ENCODE data around the gene GRB10.

GRB10 gene

DNA sequence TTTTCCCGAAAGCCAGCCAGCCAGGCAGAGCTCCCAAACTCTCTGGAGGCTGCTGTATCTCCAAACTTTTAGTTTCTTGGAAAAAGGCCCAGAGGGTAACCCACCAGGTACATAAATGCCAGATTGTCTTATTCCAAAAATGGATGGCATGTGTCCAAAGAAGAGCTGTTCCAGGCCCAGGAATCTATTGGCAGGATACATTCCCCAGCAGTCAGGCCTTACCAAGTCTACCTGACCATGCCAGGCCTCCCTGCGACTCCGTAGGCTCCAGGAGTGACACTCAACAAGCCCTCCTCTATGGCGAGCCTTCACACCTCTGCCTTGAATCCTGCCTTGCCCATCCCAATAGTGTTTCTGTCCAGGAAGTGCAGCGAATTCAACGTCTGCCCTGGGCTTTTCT lies 95.6 kb downstream of the GRB10 start:
- no peak for DNase-seq

GRCh38 chr7:50685135-50686065 lies 97.3 kb downstream of the GRB10 start:
- DNase-seq, result no peak

DNA sequence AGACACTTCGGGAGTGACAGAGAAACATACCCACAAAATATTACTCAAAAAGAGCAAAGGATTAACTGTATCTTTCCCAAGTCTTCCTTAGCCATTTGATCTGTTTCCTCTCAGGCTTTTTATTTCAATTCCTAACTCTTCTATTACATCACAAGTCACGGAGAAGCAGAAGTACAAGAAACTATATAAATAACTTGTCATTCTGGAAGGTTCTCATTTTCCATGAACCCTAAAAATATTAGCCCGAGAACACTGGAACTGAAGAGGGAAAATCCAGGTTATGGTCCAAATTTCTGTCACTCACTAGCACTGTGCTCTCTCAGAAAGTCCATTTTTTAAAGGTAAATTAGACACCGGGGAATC lies 98.0 kb downstream of the GRB10 start:
- no peak for DNase-seq

- no peak for DNase-seq
Measured at GRCh38 chr7:50684011-50684712, 98.5 kb downstream of the GRB10 start.

- no peak for DNase-seq
Measured at GRCh38 chr7:50682573-50682972, 100.1 kb downstream of the GRB10 start.

- no peak for DNase-seq
Measured at GRCh38 chr7:50682079-50682478, 100.6 kb downstream of the GRB10 start.

GRCh38 chr7:50681432-50682045 lies 101.2 kb downstream of the GRB10 start:
- no peak for DNase-seq

DNA sequence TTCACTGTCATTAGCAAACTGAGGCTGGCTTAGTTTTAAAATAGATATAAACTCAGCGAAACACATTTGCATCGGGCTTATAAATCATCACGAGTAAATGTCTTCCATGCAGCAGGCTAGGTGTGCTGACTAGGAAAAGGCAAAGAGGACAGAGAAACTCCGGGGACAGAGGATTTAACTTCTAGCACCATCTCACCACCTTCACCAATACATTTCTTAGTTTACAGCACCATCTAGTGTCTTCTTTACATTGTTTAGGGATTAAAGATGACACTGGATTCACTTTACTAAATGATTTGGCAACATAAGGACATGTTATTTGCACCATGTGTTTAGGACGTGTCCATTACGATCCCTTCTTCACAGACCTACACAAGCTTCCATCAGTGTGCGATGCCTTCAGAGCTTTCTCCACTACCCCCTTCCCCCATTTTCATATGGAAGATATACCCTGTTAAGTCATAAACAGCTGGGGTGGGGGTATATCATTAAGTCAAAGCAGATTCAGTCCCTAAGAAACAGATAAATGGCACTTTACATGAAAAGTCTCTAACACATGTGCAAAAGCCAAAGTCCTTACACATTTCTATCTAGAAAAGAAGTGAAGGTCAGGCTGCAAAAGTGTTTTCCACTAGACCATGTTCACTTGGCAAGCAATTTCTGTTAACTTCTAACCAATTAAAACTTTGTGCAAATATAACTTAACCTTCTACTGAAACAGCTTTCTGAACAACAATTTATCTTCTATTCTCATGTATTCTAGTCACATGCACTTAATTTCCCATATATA lies 103.3 kb downstream of the GRB10 start:
- no peak for DNase-seq

- no peak for DNase-seq
Measured at GRCh38 chr7:50678586-50678985, 104.1 kb downstream of the GRB10 start.

- no peak for DNase-seq
Measured at GRCh38 chr7:50677638-50677996, 105.1 kb downstream of the GRB10 start.

- no peak for DNase-seq
Measured at GRCh38 chr7:50676740-50677637, 105.7 kb downstream of the GRB10 start.

GRCh38 chr7:50676079-50676478 lies 106.6 kb downstream of the GRB10 start:
- no peak for DNase-seq

DNA sequence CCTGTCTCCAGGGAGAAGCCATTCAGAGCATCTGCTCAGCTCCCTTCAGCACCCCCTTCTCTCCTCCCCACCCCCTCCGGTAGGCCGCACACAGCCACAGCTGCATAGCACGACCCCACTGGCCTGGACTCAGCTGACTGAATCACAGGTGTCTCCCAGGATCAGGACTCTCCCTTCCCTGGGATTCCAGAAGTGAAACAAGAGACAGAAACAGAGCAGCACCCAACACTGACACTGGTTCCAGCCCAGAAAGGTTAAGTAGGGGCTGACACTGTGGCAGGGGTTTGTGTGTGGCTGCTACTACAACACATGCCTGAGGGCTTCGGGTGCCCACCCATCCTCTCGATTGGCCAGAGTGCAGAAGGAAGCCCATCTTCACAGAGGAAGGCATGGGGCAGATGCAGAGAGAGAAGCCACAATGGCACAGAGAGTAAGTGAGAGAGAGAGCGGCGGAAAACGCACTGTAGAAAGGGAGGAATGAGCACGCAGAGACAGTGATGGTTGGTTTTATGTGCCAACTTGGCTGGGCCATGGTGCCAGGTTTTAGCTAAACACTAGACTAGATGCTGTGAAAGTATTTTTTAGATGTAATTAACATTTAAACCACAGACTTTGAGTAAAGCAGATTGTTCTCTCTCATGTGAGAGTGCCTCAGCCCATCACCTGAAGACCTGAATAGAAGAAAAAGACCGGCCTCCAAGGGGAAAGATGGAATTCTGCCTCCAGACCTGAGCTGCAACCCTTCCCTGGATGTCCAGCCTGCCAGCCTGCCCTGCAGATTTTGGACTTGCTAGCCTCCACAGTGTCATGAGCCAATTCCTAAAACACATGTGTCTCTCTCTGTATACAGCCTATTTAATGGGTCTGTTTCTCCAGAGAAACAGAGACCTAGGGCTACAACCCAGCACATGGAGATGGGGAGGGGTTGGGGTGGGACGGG lies 107.5 kb downstream of the GRB10 start:
- no peak for DNase-seq

DNA sequence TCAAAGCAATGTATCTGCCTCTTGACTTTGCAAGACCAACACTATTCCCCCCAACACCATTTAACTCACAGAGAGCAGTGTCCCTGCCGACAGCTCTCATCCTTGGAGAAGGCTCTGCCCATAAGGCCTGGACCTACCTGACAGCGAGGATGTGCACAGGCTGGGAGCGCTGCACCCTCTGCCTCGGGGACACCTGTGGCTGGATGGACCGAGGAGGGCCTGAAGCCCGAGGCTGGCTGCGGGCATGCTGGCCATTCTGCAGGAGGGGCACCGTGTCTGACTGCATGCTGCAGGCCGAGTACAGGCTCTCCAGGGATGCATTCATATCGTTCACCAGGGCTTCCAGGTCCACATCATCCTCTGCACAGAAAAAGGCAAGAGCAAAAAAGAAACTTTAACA lies 108.4 kb downstream of the GRB10 start:
- DNase-seq, result no peak

- no peak for DNase-seq
Measured at GRCh38 chr7:50673096-50673495, 109.6 kb downstream of the GRB10 start.

- no peak for DNase-seq
Measured at GRCh38 chr7:50672045-50672444, 110.7 kb downstream of the GRB10 start.

- DNase-seq, result no peak
Measured at GRCh38 chr7:50671386-50671785, 111.3 kb downstream of the GRB10 start.

- no peak for DNase-seq
Measured at GRCh38 chr7:50669890-50670289, 112.8 kb downstream of the GRB10 start.

GRCh38 chr7:50667789-50668226 lies 114.9 kb downstream of the GRB10 start:
- no peak for DNase-seq

DNA sequence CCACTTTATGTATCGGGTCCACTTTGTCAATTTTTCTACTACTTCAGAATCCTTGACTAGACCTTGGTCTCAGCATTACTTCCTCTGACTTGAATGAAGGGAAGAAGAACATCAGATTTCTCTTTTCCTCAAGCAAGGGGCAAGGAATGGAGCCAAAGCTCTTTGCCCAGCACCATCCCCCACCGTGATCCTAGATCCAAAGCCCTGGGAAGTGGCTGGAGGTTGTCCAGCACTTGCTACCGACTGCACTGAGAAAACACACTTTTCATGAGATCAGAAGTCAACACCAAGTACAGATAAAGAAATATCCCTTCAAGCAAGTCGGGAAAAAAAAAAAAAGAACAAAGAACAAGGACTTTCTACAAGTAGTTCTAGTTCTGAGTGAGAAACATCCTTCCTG lies 115.4 kb downstream of the GRB10 start:
- DNase-seq, result no peak

DNA sequence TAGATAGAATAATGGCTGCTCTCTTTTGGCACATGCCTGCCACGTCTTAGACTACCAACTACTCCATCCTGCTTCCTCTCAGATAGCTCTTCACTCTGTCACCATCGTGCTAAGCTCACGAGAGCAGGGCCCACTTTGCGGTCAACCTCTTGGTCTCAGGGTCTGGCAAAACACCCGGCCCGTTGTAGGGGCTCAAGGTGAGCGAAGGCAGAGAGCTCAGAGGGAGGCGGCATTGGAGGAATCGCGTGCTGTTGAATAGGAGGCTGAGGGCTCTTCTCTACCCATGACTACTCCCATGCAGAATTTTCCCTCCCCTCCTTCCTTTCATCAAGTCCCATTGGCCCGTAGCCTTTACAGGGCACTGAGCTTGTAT lies 116.6 kb downstream of the GRB10 start:
- DNase-seq, result no peak
